SH-SY5Y (cell line): ENCODE data around the gene PPP1R9B.

Experiments
- GATA2 ChIP-seq: IDR thresholded peaks from 2 replicates; pipeline ENCODE4 v1.6.1; 2011; ENCODE audit warnings: mild to moderate bottlenecking, low read depth, low read length
- GATA3 ChIP-seq: IDR thresholded peaks from 2 replicates; pipeline ENCODE4 v1.6.1; 2011; ENCODE audit warnings: low read depth, mild to moderate bottlenecking, low read length, moderate library complexity

DNA sequence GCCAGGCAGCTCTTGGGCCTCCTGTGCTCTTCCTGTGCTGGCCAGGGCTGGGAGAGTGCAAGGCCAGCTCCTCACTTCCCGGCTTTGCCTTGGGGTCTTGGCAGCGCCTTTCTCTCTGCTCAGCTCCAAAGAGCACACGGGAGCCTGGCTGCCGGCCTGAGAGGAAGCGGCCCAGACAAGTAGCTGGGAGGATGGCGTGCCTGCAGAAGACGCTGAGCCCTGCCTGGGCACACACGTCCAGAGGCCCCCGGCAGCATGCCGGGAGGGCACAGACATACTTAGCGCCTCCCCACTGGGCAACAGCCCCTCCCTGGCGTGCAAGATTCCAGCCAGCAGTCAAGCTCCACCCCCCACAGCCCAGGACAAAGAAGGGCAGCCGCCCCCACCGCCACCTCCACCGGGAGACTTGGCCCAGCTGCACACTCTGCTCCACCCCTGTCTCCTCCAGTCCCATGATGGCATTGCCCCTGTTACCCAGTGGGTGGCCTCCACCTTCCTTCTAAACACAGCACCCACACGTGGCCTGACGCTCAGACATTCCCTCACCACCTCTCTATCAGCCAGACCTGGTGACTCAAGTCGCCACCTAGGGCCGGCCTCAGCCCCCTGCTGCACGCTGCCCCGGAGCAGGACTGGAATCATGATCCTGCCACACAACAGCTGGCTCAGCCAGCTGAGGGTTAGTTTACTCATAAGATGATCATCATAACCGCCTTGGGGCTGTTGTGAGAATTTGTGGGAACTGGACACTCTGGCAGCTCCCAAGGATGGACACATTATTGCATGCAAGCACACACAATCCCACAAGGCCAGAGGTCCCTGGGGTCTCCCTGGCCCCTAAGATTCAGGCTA, 27.7 kb upstream of the PPP1R9B start:
- TF ChIP-seq GATA3 = no peak
- TF ChIP-seq GATA2 = no peak
